Stimulated activated CD8-positive, alpha-beta memory T cell treated with anti-CD3 and anti-CD28 coated beads, Interleukin-15, amount 100 ng/mL, for 48 hours (primary cell): ENCODE measurements around the gene RNF222.
"Not testable (repeated sequence)": the region's sequence is repeated elsewhere in the genome, so short reads cannot be mapped to it uniquely, and the experiment has no call there.

Experiments used
- DNase-seq, 2 donors: peaks; one replicate each; pipeline ENCODE4 v3.0.0-alpha.2; 2020; ENCODE audit warnings: low read depth in 2 of 2

RNF222 gene

DNA sequence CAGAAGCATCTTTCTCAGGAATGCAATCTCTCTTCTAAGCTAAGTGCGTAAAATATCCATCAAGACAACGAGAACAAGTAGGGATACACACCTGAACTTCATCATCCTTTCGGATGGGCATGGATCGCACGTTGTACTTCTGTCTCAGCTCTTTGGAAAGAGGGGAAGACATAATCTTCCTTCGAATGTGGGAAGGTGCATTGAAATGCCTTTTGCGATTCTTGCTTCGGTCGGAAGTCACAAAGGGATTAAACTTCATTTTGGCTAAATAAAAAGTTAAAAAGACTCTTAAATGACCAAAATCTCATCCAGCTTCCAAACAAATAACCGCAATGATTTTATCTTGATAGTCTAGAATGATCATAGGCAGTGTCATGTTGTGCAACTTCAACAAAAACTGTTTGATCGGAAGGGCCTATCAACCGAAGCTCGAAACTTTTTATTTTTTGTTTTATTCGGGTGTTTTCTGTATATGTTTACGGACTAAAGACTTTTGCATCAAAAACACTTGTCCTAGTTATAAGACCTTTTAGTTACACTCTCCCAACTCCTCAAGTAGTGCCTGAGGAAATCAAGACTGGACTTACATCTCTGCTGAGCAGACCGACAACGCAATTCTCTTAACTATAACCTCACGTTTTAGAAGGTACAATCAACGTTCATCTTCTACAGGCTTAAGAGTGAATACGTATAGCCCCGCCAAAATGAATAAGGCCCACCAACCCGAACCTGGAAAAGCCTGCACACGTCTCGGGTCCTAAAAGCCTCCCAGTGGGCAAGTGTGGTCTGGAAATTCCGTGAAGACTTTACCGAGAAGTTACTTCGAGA is 15.4 kb downstream of the RNF222 start:
- DNase-seq, result no peak

DNA sequence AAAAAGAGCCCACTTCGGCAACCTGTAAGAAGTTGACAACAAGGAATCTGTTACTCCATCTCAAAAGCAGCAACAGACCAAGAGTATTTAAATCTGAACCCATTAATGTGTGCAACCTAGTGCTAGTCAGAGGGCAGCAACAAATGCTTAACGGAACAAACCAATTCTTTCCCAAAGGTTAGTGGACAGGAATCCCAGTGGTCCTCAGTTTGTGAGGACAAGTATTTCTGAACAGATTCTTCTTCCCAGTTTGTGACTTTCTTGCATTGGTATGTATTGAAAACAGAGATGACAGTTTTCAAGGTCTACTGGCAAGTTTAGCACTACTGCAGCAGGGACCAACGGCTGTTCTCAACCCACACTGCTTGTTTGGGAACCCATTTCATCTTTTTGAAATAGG is 17.6 kb downstream of the RNF222 start:
- DNase-seq, result no peak

GRCh38 chr17:8378117-8378516 is 19.5 kb downstream of the RNF222 start:
- DNase-seq, result not testable (repeated sequence)

- DNase-seq, result no peak
Observed at GRCh38 chr17:8377422-8377821, 20.2 kb downstream of the RNF222 start.

- DNase-seq, result peak; percentile 86 to 87
Observed at GRCh38 chr17:8376271-8377067, 21.2 kb downstream of the RNF222 start, which contains the start of gene KRABD2. Gene KRABD2 (minus strand): TSS chr17:8376704.

DNA sequence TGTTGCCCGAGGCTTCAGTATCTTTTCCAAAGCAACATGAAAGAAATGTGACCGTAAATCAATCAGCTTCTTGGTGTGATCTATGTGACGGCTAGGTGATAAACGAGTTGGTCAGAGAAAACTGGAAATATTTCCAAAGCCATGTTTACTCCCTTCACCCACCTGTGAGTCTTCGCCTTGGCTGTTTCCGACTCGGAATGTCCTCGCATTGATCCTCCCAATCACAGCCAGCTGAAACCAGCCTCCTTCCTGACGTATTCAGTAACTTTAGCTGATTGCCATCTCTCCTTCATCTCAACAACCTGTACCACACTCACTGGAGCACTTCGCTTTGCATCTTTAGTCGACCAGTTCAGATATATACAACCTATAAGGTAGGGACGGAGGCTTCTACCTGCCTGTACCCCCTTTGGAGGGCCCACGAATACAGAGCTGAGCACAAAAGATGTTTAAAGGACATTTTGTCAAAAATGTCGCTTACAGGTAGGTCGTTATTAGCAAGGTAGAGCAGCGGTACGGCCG is 21.8 kb downstream of the RNF222 start:
- no peak for DNase-seq

- DNase-seq, result not testable (repeated sequence)
Observed at GRCh38 chr17:8373856-8374255, 23.8 kb downstream of the RNF222 start.

DNA sequence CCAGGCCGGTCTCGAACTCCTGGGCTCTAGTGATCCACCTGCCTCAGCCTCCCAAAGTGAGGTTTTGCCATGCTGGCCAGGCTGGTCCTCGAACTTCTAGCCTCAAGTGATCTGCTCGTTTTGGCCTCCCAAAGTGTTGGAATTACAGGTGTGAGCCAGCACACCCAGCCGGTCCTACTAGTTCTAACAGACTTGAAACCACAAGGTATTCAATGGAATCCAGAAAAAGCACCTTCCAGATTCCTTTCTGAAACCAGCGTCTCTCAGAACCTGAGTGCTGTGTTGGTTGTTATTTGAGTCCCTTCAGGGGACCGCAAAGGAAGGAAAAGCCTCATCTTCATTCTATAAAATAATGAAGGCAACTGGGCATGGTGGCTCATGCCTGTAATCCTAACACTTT is 25.2 kb downstream of the RNF222 start:
- DNase-seq, result no peak

GRCh38 chr17:8371786-8372185 is 25.8 kb downstream of the RNF222 start:
- DNase-seq, result no peak

DNA sequence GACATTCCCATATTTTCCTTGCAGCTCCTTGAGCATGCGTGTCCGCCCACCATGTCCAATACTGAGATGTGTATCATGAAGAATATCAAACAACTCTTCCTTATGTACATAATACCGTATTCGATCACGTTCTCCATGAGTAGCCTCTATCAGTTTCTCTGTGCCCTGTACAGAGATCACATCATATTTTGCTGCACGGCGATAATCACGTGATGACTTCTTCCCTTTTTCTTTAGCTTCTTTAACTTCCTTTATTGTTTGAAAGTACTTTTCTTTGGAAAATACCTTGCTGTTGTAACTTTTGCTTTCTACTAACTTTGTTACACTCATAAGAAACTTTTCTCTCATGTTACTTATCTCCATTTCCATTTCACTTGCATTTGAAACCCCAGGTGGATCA is 27.7 kb downstream of the RNF222 start:
- DNase-seq, result no peak

DNA sequence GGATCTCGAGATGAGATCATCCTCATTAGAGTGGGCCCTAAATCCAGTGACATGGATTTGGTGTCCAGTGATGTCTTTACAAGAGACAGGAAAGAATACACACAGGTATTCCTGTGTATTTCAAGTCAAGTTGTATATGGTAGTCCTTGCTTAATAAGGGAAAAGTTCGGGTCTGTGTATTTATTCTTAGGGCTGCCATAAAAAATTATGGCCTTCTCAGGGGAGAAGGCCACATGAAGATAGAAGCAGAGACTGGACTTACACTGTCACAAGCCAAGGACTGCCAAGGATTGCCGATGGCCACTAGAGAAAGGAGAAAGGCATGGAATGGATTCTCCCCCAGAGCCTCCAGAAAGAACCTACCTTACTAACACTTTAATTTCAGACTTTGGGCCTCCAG is 29.4 kb downstream of the RNF222 start:
- no peak for DNase-seq

DNA sequence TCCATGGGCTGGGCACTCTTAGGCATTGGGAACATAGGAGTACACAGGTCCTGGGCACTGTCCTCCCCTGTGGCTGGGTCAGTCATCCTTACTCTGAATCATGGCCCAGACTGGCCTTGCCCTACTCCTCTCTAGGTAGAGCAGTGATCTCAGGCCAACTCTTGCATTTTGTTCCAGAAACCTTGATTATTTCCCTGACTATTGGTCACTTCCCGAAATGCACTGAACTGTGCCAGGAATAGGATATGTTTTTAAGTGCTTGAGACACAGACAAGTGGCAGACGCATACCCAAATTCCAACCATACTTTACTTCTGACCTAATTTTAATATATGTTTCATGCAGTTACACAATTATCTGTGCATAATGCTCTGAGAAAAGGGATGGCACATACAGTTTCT is 31.4 kb downstream of the RNF222 start:
- DNase-seq, result no peak

- no peak for DNase-seq
Observed at GRCh38 chr17:8365143-8365542, 32.5 kb downstream of the RNF222 start.

DNA sequence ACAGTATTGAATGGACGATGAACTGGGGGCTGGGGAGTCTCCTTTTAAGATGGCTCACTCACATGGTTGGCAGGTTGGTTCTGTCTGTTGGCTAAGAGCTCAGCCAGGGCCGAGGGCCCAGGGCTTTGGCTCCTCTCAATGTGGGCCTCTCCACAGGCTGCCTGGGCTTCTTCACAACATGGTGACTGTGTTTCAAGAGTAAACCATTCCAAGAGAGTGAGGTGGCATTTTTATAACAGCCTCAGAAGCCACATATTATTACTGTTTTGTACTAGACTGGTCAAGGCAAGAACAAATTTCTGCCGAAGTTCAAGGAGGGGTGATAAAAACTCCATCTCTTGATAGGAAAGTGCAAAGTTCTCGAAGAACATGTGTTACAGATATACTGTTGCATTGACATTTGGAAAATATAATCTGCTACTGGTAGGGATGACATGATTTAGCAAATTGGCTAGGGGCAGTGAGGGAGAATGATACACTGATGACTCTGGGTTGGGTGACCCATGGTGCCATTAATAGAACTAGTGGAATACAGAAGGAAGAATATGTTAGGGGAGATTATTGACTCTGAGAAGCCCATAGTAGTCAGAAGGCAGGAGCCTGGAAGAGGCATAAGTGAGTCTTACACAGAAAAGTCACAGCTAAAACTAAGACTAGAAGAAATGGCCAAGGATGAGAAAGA is 34.8 kb downstream of the RNF222 start:
- no peak for DNase-seq

DNA sequence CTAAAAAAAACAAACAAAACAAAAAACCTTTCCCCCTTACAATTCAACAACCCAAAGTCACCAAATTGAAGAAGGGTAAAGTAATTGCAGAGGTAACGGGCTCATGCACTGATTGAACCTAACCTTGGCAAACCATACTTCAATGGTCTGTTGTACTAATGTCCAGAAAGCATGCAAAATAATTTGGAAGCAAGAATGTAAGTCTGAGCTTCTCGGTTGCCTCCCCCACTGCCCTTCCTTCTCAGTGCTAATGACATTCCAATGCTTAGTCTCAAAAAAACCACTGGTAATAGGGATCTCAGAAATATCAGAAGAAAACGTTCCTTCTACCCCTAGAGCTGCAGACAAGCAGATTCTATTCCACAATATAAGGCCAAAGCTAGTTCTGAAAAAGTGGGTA is 36.9 kb downstream of the RNF222 start:
- DNase-seq, result no peak

- DNase-seq, result no peak
Observed at GRCh38 chr17:8360260-8360659, 37.4 kb downstream of the RNF222 start.

DNA sequence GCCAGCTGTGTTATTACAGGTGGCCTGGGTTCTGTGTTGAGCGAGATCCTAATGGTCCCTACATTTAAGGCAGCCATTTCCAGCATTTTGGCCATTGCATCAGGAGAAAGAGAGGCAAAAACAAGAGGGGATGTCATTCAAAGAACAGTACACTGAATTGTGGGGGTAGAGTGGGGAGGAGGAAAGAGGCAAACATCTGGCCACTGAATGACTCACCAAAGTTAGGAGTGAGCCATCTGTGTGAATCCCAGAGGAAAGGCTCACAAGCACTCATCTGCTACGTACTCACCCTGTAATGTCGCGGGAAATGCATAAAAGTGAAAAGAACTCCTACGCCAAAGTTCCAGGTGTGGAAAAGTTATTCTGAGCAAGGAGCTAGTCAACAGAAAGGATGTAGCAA is 37.9 kb downstream of the RNF222 start:
- no peak for DNase-seq

DNA sequence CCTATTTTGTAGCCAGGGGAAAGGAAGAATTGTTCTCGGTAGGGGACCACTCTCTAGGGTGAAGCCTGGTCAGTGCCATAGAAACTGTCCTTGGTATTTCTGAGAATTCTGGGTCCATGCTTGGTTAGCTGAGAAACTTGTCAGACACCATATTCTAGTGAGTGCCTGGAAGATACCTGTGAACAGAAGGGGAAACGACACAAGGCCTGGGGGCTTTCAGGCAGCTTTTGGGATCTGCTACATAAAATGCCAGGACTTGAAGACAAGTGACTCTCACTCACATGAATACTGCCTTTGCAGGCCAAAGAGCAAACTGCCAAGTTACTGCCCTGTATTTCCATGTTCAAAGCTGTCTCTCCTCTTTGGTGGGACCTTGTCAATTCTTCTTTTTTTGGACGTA is 39.7 kb downstream of the RNF222 start:
- DNase-seq, result no peak

DNA sequence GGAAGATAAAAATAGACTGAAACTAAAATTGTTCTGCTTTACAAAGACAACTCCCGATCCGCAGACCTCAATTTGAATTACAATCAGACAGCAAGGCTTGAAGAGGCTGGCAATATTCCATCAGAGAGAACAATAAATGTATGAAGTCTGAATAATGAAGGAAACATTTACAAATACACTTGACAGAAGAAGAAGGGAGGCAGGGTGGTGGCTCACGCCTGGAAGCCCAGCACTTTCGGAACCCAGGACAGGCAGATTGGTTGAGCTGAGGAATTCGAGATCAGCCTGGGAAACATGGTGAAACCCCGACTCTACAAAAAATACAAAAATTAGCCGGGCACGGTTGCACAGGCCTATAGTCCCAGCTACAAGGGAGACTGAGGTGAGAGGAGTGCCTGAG is 43.4 kb downstream of the RNF222 start:
- no peak for DNase-seq

- DNase-seq, result no peak
Observed at GRCh38 chr17:8353736-8354135, 43.9 kb downstream of the RNF222 start.

DNA sequence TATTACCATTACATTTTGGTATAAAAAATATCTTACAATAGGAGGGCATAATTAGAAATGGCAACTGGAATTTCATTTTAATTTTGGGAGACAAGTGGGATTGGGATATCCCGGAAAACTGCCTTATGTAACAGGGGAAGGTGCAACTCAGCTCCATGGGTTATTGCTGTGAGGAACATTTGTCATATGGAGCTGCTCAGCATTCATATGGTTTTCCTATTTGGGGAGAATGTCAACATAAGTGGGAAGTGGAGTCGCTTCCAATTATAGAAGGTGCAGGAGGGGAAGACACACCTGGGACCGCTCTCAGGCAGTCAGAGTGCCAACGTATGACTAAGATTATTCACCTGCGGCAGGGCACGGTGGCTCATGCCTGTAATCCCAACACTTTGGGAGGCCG is 47.3 kb downstream of the RNF222 start:
- DNase-seq, result no peak

GRCh38 chr17:8347001-8347400 is 50.6 kb downstream of the RNF222 start:
- DNase-seq, result not testable (repeated sequence)
